ENCODE results near the gene CYP1A1. TPM values are rescaled to one million over a fixed set of nuclear protein-coding genes. Genes with fewer than 3 reads are reported as not detected.

Gene CYP1A1
- total RNA-seq, 1 donor from 2014 or later = 0.26 TPM

DNA sequence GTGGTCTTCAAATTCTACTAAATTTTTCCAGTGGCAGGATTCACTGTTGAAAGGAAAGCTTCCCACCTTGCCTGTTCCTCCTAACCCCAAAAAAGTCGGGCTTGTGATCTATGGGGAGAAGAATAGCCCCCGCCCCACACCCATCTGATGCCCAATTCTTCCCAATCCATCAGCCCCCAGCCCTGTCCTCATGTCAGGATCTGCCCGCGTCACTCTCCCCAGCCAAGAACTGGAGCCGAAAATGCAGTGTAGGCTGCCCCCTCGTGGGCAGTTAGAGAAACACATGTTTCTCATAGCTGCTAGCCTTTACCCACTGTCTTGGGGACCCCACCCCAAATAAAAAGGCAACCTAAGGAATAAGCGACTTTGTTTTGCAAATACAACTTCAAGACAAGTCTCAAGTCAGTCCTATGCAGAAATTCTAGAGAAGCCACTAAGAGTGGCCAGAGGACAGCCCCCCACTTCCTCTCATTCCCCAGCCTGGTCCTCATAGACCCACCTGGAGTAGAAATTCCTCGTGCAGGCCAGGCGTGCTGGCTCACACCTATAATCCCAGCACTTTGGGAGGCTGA lies 43.5 kb upstream of the CYP1A1 start:
- Histone ChIP-seq H3K4me3 (ENCODE audit: low read depth, low read length) (no peak overlapping the region), H3K36me3 (ENCODE audit: control insufficient read depth, insufficient read depth, low read length) (no peaks in the 10 kb centered on the region), H3K27me3 (ENCODE audit: control insufficient read depth, insufficient read depth, low read length) (peaks cover 6% of the 10 kb centered on the region)
- peak; percentile 30 for DNase-seq (ENCODE audit: low read depth)
- peak; percentile 77 for TF ChIP-seq CTCF (IDR thresholded peaks at IDR 0.05; ENCODE audit: insufficient read depth, low read length, severe bottlenecking)
- no peak for FAIRE-seq

DNA sequence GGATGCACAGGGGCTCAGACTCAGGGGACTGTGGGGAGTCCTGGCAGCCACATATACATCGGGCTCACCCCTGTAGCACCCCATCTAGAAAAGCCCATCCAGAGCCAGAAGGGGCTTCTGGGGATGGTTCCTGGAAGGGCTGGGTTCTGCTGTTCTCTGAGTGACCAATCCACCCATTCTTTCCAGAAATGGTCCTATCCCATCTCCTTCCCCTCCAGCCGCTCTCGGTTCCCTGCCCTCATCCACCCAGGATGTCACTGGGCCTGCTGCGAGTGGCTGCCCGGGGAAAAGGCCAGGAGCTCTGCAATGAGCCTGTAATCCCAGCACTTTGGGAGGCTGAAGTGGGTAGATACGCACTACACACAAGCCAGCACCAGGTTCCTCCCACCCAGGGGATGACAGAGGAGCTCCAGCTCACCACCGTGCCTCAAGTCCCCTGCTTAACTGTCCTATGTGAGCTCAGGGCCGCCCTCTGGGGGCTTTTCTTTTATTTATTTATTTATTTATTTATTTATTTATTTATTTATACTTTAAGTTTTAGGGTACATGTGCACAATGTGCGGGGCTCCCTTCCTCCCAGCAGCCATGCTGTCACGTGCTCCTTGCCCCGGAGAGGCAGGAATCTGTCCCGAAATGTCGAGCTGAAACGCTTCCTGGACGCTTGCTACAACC lies 42.9 kb upstream of the CYP1A1 start:
- no peaks in the 10 kb centered on the region for H3K36me3 ChIP-seq (ENCODE audit: control insufficient read depth, insufficient read depth, low read length)
- no peak for FAIRE-seq
- no peak for TF ChIP-seq CTCF (IDR thresholded peaks at IDR 0.05; ENCODE audit: insufficient read depth, low read length, severe bottlenecking)
- peaks cover 6% of the 10 kb centered on the region for H3K27me3 ChIP-seq (ENCODE audit: control insufficient read depth, insufficient read depth, low read length)
- no peak overlapping the region for H3K4me3 ChIP-seq (ENCODE audit: low read depth, low read length)
- DNase-seq (ENCODE audit: low read depth) = no peak

DNA sequence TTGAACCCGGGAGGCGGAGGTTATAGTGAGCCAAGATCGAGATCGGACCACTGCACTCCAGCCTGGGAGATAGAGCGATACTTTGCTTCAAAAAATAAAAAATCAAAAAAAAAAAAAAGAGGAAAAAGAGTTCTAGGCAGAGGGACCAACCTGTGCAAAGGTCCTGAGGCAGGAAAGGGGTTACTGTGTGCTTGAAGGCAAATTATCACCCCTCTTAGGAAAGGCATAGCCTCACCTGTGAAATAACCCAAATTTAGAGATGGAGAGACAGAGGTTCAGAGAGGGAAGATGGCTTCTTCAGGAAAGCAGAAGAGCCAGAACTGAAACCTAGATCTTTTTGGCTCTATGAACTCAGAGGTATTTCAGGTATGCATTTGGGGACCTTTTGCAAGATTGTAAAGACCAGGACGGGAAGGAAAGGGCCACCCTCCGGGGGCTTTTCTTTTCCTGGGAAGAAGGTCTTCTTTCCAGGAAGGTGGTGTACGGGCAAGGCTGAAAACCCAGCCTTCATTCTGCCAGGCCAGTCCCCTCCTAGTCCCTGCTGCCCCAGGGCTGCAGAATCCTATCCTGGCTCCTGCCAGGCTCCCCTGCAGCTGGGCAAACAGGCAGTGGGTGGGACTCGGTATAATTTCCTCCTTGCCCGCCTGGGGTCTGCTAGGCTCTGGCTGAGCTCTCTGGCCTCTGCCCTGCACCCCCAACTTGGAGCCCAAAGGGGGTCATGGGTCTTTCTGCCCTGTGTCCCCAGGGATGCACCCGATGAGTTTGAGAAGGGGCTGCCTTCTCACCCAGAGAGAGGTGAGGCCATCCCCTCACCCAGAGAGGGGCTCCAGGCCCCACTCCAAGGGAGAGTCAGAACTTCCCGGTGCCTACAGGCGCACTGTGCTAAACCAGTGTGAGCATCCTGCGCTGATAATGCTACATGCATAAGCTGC lies 42.1 kb upstream of the CYP1A1 start:
- DNase-seq (ENCODE audit: low read depth) (no peak), FAIRE-seq (no peak)
- H3K27me3 ChIP-seq (ENCODE audit: control insufficient read depth, insufficient read depth, low read length) = peaks cover 6% of the 10 kb centered on the region
- no peaks in the 10 kb centered on the region for H3K36me3 ChIP-seq (ENCODE audit: control insufficient read depth, insufficient read depth, low read length)
- TF ChIP-seq CTCF (IDR thresholded peaks at IDR 0.05; ENCODE audit: insufficient read depth, low read length, severe bottlenecking) = no peak
- no peak overlapping the region for H3K4me3 ChIP-seq (ENCODE audit: low read depth, low read length)

- FAIRE-seq = peak; percentile 91
- DNase-seq (ENCODE audit: low read depth) = peak; percentile 75
- Histone ChIP-seq H3K27me3 (ENCODE audit: control insufficient read depth, insufficient read depth, low read length) (no peaks in the 10 kb centered on the region), H3K4me3 (ENCODE audit: low read depth, low read length) (no peak overlapping the region), H3K36me3 (ENCODE audit: control insufficient read depth, insufficient read depth, low read length) (no peaks in the 10 kb centered on the region)
- no peak for TF ChIP-seq CTCF (IDR thresholded peaks at IDR 0.05; ENCODE audit: insufficient read depth, low read length, severe bottlenecking)
Observed at GRCh38 chr15:74763416-74763815, 38.1 kb upstream of the CYP1A1 start.

DNA sequence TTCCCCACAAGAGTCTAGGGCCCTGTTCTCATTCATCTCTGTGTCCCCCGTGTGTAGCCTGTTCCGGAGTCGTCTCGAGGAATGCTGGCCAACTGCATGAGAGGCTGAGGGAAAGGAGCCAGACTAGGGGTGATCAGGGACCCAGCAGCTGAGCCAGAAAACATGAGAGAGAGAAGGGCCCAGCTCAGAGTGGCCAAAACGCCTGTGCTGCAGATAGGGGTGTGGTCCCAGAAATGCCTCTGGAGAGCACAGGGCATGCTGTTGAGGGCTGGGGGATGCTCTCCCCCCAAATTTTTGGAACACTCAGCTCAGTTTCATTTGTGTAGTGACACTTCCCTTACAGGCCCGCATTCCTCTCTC lies 37.4 kb upstream of the CYP1A1 start:
- FAIRE-seq (no peak), DNase-seq (ENCODE audit: low read depth) (no peak)
- Histone ChIP-seq H3K4me3 (ENCODE audit: low read depth, low read length) (no peak overlapping the region), H3K27me3 (ENCODE audit: control insufficient read depth, insufficient read depth, low read length) (no peaks in the 10 kb centered on the region), H3K36me3 (ENCODE audit: control insufficient read depth, insufficient read depth, low read length) (no peaks in the 10 kb centered on the region)
- no peak for TF ChIP-seq CTCF (IDR thresholded peaks at IDR 0.05; ENCODE audit: insufficient read depth, low read length, severe bottlenecking)

Measured in bronchial epithelial cell (primary cell).